HCT116 (cell line): ENCODE results near the gene CARS1. TPM values are rescaled to one million over a fixed set of nuclear protein-coding genes. Genes with fewer than 3 reads are reported as not detected.
A peak's percentile ranks its signal among the peaks of the same experiment; 100 is the strongest.

Experiments
- ATAC-seq: fragments of 200-7000 bp; cut with Tn5 transposase; 2 replicates; pipeline ENCODE4 v1.9.1; 2020; ENCODE audit warnings: mild to moderate bottlenecking, moderate library complexity
- BruUV-seq: library from RNA; stranded (reverse); fragments of 400-500 nt; replicated peaks from 2 replicates; lab custom pipeline; 2021; lab: Mats Ljungman, UMichigan
- CTCF ChIA-PET: fragments of 300-600 bp; sonication (Branson Sonifier 250); formaldehyde crosslinking; loops from one replicate; lab custom pipeline; 2021; ENCODE audit warnings: antibody characterized with exemption; lab: Charles Lee
- POLR2A ChIA-PET: fragments of 300-600, 350-600 bp; sonication (Branson Sonifier 250); formaldehyde crosslinking; loops from one replicate; lab custom pipeline; 2021; ENCODE audit warnings: antibody characterized with exemption; lab: Charles Lee
- RAD21 ChIA-PET, 2 experiments: fragments of 300-600 bp; sonication (Branson Sonifier 250); formaldehyde crosslinking; loops; one replicate each; lab custom pipeline; 2023; ENCODE audit warnings: low total read pairs in 2 of 2; ENCODE audit not compliant: uncharacterized antibody in 2 of 2, unreplicated experiment in 2 of 2, low non-redundant PET in 1 of 2; lab: Charles Lee
- DNase-seq: peaks from one replicate; pipeline ENCODE4 v3.0.0-alpha.2; 2010; ENCODE audit warnings: low read depth, low spot score
- H2AFZ ChIP-seq: fragments of 200-600 bp; shearing (Covaris generic), sonication (generic); 2 replicates; pipeline ENCODE4 v1.6.1; 2017; ENCODE audit warnings: low read depth, mixed run types, mixed read lengths, antibody characterized with exemption, low read length; ENCODE audit not compliant: poor library complexity, severe bottlenecking
- H3K27ac ChIP-seq: 2 replicates; pipeline ENCODE4 v1.5.1; 2012; ENCODE audit warnings: low read depth, low read length
- H3K27me3 ChIP-seq: fragments of 200-600 bp; sonication (generic); 2 replicates; pipeline ENCODE4 v1.6.1; 2016; ENCODE audit warnings: mixed run types, low read length, mixed read lengths; ENCODE audit not compliant: insufficient read depth
- H3K36me3 ChIP-seq, 2 experiments: fragments of 200-500 bp in 1 of 2; fragments of 200-600 bp in 1 of 2; sonication (Bioruptor generic) in 1 of 2; sonication (generic) in 1 of 2; 2 replicates each; pipeline versions ENCODE4 v1.5.1 to v1.6.1; 2014 to 2016; ENCODE audit warnings: low read length in 2 of 2, inconsistent platforms in 1 of 2, mixed read lengths in 1 of 2, mixed run types in 1 of 2; ENCODE audit not compliant: insufficient read depth in 2 of 2, control insufficient read depth in 1 of 2
- H3K4me1 ChIP-seq, 2 experiments: fragments of 200-600 bp in 1 of 2; sonication (generic) in 1 of 2; 2 replicates each; pipeline versions ENCODE4 v1.5.1 to v1.6.1; 2012 to 2017; ENCODE audit warnings: low read length in 2 of 2, inconsistent platforms in 1 of 2, mild to moderate bottlenecking in 1 of 2, mixed read lengths in 1 of 2, mixed run types in 1 of 2, moderate library complexity in 1 of 2; ENCODE audit not compliant: insufficient read depth in 2 of 2, control insufficient read depth in 1 of 2
- H3K4me2 ChIP-seq: fragments of 200-600 bp; sonication (generic); 2 replicates; pipeline ENCODE4 v1.6.1; 2017; ENCODE audit warnings: mixed run types, low read length, mixed read lengths
- H3K4me3 ChIP-seq, 2 experiments: fragments of 200-600 bp in 1 of 2; sonication (generic) in 1 of 2; replicated peaks in 1 of 2; 2 replicates each; pipeline ENCODE4 v1.5.1; 2011 to 2016; ENCODE audit warnings: low read length in 2 of 2, control low read depth in 1 of 2, low read depth in 1 of 2, mild to moderate bottlenecking in 1 of 2, mixed read lengths in 1 of 2, mixed run types in 1 of 2
- H3K79me2 ChIP-seq: fragments of 200-600 bp; sonication (generic); 2 replicates; pipeline ENCODE4 v1.6.1; 2017; ENCODE audit warnings: mild to moderate bottlenecking, mixed run types, low read length, moderate library complexity, mixed read lengths; ENCODE audit not compliant: insufficient read depth
- H3K9ac ChIP-seq: fragments of 200-600 bp; sonication (generic); 2 replicates; pipeline ENCODE4 v1.6.1; 2016; ENCODE audit warnings: low read length, mixed read lengths
- H3K9me2 ChIP-seq: fragments of 200-600 bp; sonication (generic), shearing (Covaris generic); 2 replicates; pipeline ENCODE4 v1.6.1; 2017; ENCODE audit warnings: mixed run types, mild to moderate bottlenecking, moderate library complexity; ENCODE audit not compliant: insufficient read depth
- H3K9me3 ChIP-seq, 2 experiments: fragments of 200-500 bp in 1 of 2; fragments of 200-600 bp in 1 of 2; sonication (Bioruptor generic) in 1 of 2; sonication (generic) in 1 of 2; 2 replicates each; pipeline ENCODE4 v1.6.1; 2014 to 2017; ENCODE audit warnings: low read length in 2 of 2, mixed read lengths in 2 of 2, inconsistent platforms in 1 of 2, low read depth in 1 of 2, mild to moderate bottlenecking in 1 of 2, mixed run types in 1 of 2, moderate library complexity in 1 of 2; ENCODE audit not compliant: control insufficient read depth in 1 of 2, insufficient read depth in 1 of 2
- H4K20me1 ChIP-seq: fragments of 200-600 bp; sonication (generic), shearing (Covaris generic); 2 replicates; pipeline ENCODE4 v1.6.1; 2017; ENCODE audit warnings: mixed run types, mild to moderate bottlenecking, moderate library complexity; ENCODE audit not compliant: insufficient read depth
- CBX3 ChIP-seq: IDR thresholded peaks from 2 replicates; pipeline ENCODE4 v1.6.1; 2012; ENCODE audit warnings: low read depth
- EGR1 ChIP-seq: IDR thresholded peaks from 2 replicates; pipeline ENCODE4 v1.6.1; 2012; ENCODE audit warnings: low read depth
- EZH2phosphoT487 ChIP-seq: fragments of 200-600 bp; IDR thresholded peaks from 2 replicates; pipeline ENCODE4 v1.6.1; 2018; ENCODE audit warnings: antibody characterized with exemption, borderline replicate concordance
- FOSL1 ChIP-seq: IDR thresholded peaks from 2 replicates; pipeline ENCODE4 v1.6.1; 2012; ENCODE audit warnings: low read depth
- JUND ChIP-seq: IDR thresholded peaks from 2 replicates; pipeline ENCODE4 v1.6.1; 2012
- RAD21 ChIP-seq: IDR thresholded peaks from 2 replicates; pipeline ENCODE4 v1.6.1; 2012; ENCODE audit warnings: low read depth, mild to moderate bottlenecking
- YY1 ChIP-seq: IDR thresholded peaks from 2 replicates; pipeline ENCODE4 v1.6.1; 2011; ENCODE audit warnings: low read length, low read depth, moderate library complexity, mild to moderate bottlenecking; ENCODE audit not compliant: insufficient replicate concordance; ENCODE audit errors: extremely low read depth
- intact Hi-C: fragments of 100-400 bp; cut with micrococcal nuclease; formaldehyde crosslinking; loops from 2 replicates; pipeline ENCODE4 v1.10.0; 2022
- total RNA-seq: library from RNA; stranded (reverse); gene quantifications from one replicate; pipeline ENCODE4 v1.2.1, GENCODE V29; 2021; ENCODE audit not compliant: unreplicated experiment
- TF ChIP-seq, protein P1 (sequence below): IDR thresholded peaks from 2 replicates; pipeline ENCODE4 v1.6.1; 2011; ENCODE audit warnings: mild to moderate bottlenecking, low read length, moderate library complexity; ENCODE audit not compliant: insufficient replicate concordance; ENCODE audit errors: extremely low read depth
- TF ChIP-seq, protein P2 (sequence below): IDR thresholded peaks from 2 replicates; pipeline ENCODE4 v1.6.1; 2012; ENCODE audit warnings: low read depth
- TF ChIP-seq, protein P3 (sequence below): IDR thresholded peaks from 2 replicates; pipeline ENCODE4 v1.6.1; 2012

The CARS1 gene
- total RNA-seq, 1 experiment from 2014 or later: 124 TPM

DNA sequence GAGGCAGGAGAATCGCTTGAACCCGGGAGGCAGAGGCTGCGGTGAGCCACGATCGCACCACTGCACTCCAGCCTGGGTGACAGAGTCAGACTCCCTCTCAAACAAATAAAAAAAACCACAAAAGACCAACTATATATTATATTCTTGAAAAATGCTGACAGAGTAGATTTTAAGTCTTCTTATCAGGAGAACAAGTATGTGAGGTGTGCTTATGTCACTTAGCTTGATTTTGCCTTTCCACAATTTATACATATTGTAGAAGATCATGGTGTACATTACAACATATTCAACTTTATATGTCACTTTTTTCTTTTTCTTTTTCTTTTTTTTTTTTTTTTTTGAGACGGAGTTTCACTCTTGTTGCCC is 24.1 kb upstream of the CARS1 start:
- Histone ChIP-seq H3K27me3 (no peaks in the 10 kb centered on the region), H2AFZ (no peak overlapping the region), H3K36me3 (no peaks in the 10 kb centered on the region), H3K4me1 (peaks cover 0 to 9% of the 10 kb centered on the region in 2 experiments; a peak in 2 of 4 replicates), H3K4me2 (peak overlapping the region; percentile 39; the same call in 1 of the 2 replicates), H3K27ac (no peak overlapping the region), H3K9ac (no peak overlapping the region), H3K79me2 (no peaks in the 10 kb centered on the region), H3K9me2 (no peaks in the 10 kb centered on the region), H3K9me3 (no peaks in the 10 kb centered on the region), H4K20me1 (no peaks in the 10 kb centered on the region), H3K4me3 (no peak overlapping the region)
- POLR2A ChIA-PET: no interaction called here
- no TSS peak for BruUV-seq
- DNase-seq: no peak
- TF ChIP-seq, protein P1, sequence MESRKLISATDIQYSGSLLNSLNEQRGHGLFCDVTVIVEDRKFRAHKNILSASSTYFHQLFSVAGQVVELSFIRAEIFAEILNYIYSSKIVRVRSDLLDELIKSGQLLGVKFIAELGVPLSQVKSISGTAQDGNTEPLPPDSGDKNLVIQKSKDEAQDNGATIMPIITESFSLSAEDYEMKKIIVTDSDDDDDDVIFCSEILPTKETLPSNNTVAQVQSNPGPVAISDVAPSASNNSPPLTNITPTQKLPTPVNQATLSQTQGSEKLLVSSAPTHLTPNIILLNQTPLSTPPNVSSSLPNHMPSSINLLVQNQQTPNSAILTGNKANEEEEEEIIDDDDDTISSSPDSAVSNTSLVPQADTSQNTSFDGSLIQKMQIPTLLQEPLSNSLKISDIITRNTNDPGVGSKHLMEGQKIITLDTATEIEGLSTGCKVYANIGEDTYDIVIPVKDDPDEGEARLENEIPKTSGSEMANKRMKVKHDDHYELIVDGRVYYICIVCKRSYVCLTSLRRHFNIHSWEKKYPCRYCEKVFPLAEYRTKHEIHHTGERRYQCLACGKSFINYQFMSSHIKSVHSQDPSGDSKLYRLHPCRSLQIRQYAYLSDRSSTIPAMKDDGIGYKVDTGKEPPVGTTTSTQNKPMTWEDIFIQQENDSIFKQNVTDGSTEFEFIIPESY: no peak
- TF ChIP-seq, protein P2, sequence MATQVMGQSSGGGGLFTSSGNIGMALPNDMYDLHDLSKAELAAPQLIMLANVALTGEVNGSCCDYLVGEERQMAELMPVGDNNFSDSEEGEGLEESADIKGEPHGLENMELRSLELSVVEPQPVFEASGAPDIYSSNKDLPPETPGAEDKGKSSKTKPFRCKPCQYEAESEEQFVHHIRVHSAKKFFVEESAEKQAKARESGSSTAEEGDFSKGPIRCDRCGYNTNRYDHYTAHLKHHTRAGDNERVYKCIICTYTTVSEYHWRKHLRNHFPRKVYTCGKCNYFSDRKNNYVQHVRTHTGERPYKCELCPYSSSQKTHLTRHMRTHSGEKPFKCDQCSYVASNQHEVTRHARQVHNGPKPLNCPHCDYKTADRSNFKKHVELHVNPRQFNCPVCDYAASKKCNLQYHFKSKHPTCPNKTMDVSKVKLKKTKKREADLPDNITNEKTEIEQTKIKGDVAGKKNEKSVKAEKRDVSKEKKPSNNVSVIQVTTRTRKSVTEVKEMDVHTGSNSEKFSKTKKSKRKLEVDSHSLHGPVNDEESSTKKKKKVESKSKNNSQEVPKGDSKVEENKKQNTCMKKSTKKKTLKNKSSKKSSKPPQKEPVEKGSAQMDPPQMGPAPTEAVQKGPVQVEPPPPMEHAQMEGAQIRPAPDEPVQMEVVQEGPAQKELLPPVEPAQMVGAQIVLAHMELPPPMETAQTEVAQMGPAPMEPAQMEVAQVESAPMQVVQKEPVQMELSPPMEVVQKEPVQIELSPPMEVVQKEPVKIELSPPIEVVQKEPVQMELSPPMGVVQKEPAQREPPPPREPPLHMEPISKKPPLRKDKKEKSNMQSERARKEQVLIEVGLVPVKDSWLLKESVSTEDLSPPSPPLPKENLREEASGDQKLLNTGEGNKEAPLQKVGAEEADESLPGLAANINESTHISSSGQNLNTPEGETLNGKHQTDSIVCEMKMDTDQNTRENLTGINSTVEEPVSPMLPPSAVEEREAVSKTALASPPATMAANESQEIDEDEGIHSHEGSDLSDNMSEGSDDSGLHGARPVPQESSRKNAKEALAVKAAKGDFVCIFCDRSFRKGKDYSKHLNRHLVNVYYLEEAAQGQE: no peak
- no peak for TF ChIP-seq RAD21
- no peak for TF ChIP-seq EGR1
- TF ChIP-seq EZH2phosphoT487: no peak
- TF ChIP-seq, protein P3, sequence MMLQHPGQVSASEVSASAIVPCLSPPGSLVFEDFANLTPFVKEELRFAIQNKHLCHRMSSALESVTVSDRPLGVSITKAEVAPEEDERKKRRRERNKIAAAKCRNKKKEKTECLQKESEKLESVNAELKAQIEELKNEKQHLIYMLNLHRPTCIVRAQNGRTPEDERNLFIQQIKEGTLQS: no peak
- no peak for TF ChIP-seq CBX3
- TF ChIP-seq YY1: no peak
- TF ChIP-seq FOSL1: no peak
- TF ChIP-seq JUND: no peak
- RAD21 ChIA-PET: no interaction called here
- intact Hi-C loops: no loop called here
- ATAC-seq: no peak
- CTCF ChIA-PET: no interaction called here
